Upper lobe of left lung (tissue), 4 donors: ENCODE results near the gene CPVL.

ENCODE experiments used
- CTCF ChIP-seq, 6 experiments: fragments of 450-650 bp in 4 of 6; fragments of 200-600 bp in 2 of 6; sonication (generic) in 2 of 6; IDR thresholded peaks; one replicate each; pipeline ENCODE4 v1.5.1; 2016 to 2019; ENCODE audit warnings: antibody characterized with exemption in 6 of 6
- EP300 ChIP-seq, 4 donors: sonication (generic); formaldehyde crosslinking; IDR thresholded peaks; one replicate each; pipeline ENCODE4 v1.5.1; 2017; ENCODE audit warnings: antibody characterized with exemption in 4 of 4, control low read depth in 2 of 4
- POLR2A ChIP-seq, 4 donors: fragments of 450-650 bp; IDR thresholded peaks; one replicate each; pipeline ENCODE4 v1.5.1; 2016 to 2017; ENCODE audit warnings: antibody characterized with exemption in 4 of 4, mild to moderate bottlenecking in 2 of 4
- POLR2AphosphoS5 ChIP-seq, 2 donors: sonication (generic); formaldehyde crosslinking; IDR thresholded peaks; one replicate each; pipeline ENCODE4 v1.5.1; 2017; ENCODE audit warnings: antibody characterized with exemption in 2 of 2

- TF ChIP-seq POLR2AphosphoS5 (IDR thresholded peaks at IDR 0.05): no peak
- TF ChIP-seq CTCF (IDR thresholded peaks at IDR 0.05): no peak
- TF ChIP-seq POLR2A (IDR thresholded peaks at IDR 0.05): no peak
- TF ChIP-seq EP300 (IDR thresholded peaks at IDR 0.05): no peak
Observed at GRCh38 chr7:29139796-29140195, 6.5 kb downstream of the CPVL start.
